ENCODE results near the gene ZBTB45.

The ZBTB45 gene

GRCh38 chr19:58548859-58549663 lies 29.5 kb upstream of the ZBTB45 start:
- no peak for DNase-seq (ENCODE audit: low read depth)
- no peak overlapping the region for H3K4me3 ChIP-seq (ENCODE audit: low read length)
- no peak for TF ChIP-seq CTCF (IDR thresholded peaks at IDR 0.05; ENCODE audit: insufficient read depth, low read depth, low read length, missing control alignments)

- TF ChIP-seq CTCF (IDR thresholded peaks at IDR 0.05; ENCODE audit: insufficient read depth, low read depth, low read length, missing control alignments), result no peak
- no peak for DNase-seq (ENCODE audit: low read depth)
- H3K4me3 ChIP-seq (ENCODE audit: low read length), result no peak overlapping the region
Measured at GRCh38 chr19:58547323-58548312, 28.0 kb upstream of the ZBTB45 start.

DNA sequence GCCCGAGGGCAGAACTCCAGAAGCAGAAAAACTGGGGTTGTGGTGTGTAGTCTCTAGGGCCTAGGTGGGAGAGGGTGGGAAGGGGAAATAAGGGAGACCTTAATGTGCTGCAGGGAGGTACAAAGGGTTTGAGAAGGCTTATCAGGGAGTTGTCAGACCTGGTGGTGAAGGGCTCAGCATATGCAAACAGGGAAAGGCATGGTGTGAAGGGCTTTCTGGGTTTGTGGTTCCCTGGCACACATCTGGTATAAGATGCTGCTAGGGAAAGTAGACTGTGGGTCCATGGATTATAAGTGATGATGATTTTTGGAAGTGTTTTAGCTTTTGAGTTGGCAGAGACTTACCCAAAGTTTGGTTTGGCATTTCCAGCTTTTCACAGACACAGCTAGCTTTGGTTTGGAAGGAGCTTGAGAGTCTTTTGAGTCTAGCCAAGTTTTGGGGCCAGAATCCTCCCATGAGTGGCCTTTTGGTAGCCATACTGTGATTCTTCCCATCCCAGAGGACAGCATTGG lies 26.5 kb upstream of the ZBTB45 start:
- no peak for DNase-seq (ENCODE audit: low read depth)
- TF ChIP-seq CTCF (IDR thresholded peaks at IDR 0.05; ENCODE audit: insufficient read depth, low read depth, low read length, missing control alignments), result no peak
- peak overlapping the region; percentile 80 for H3K4me3 ChIP-seq (ENCODE audit: low read length)

- TF ChIP-seq CTCF (IDR thresholded peaks at IDR 0.05; ENCODE audit: insufficient read depth, low read depth, low read length, missing control alignments), result no peak
- peak overlapping the region; percentile 80 for H3K4me3 ChIP-seq (ENCODE audit: low read length)
- no peak for DNase-seq (ENCODE audit: low read depth)
Measured at GRCh38 chr19:58545286-58546018, 25.8 kb upstream of the ZBTB45 start.

- DNase-seq (ENCODE audit: low read depth), result peak; percentile 51
- TF ChIP-seq CTCF (IDR thresholded peaks at IDR 0.05; ENCODE audit: insufficient read depth, low read depth, low read length, missing control alignments), result no peak
- H3K4me3 ChIP-seq (ENCODE audit: low read length), result peak overlapping the region; percentile 80
Measured at GRCh38 chr19:58544591-58545285, 25.1 kb upstream of the ZBTB45 start.
